CD4-positive, alpha-beta T cell (primary cell): ENCODE data around the gene GPC6. TPM values are rescaled to one million over a fixed set of nuclear protein-coding genes. Genes with fewer than 3 reads are reported as not detected.

Source experiments
- ATAC-seq: fragments of 200-7000 bp; cut with Tn5 transposase; one replicate; pipeline ENCODE4 v1.10.0; 2022; ENCODE audit warnings: mild to moderate bottlenecking; ENCODE audit not compliant: poor library complexity
- CTCF ChIA-PET: fragments of 350-600 bp; sonication (Branson Sonifier 250); formaldehyde crosslinking; loops from one replicate; lab custom pipeline; 2021; ENCODE audit warnings: antibody characterized with exemption, inconsistent platforms; lab: Charles Lee
- POLR2A ChIA-PET: fragments of 350-600 bp; sonication (Branson Sonifier 250); formaldehyde crosslinking; loops from one replicate; lab custom pipeline; 2021; ENCODE audit warnings: antibody characterized with exemption, inconsistent platforms; lab: Charles Lee
- DNase-seq, 14 experiments: peaks; one replicate each; pipeline ENCODE4 v3.0.0-alpha.2; 2013 to 2020; ENCODE audit warnings: mixed read lengths in 2 of 14
- H3K27ac ChIP-seq, 2 donors: one replicate each; pipeline versions ENCODE4 v1.5.1 to v1.7.0; 2013; ENCODE audit warnings: low read length in 2 of 2, low read depth in 1 of 2, mild to moderate bottlenecking in 1 of 2
- H3K27me3 ChIP-seq, 2 experiments: 1 replicate in 1 of 2; 2 replicates in 1 of 2; pipeline versions ENCODE4 v1.6.1 to v1.7.0; 2013; ENCODE audit warnings: low read length in 2 of 2, control low read depth in 1 of 2, mild to moderate bottlenecking in 1 of 2, moderate library complexity in 1 of 2; ENCODE audit not compliant: insufficient read depth in 2 of 2, control insufficient read depth in 1 of 2
- H3K36me3 ChIP-seq: one replicate; pipeline ENCODE4 v1.6.1; 2013; ENCODE audit warnings: low read length, control low read depth; ENCODE audit not compliant: insufficient read depth
- H3K4me1 ChIP-seq: one replicate; pipeline ENCODE4 v1.6.1; 2013; ENCODE audit warnings: low read length, control low read depth; ENCODE audit not compliant: insufficient read depth
- H3K4me3 ChIP-seq: one replicate; pipeline ENCODE4 v1.5.1; 2013; ENCODE audit warnings: mild to moderate bottlenecking, low read length, moderate library complexity
- H3K9me3 ChIP-seq, 2 experiments: 1 replicate in 1 of 2; 2 replicates in 1 of 2; pipeline versions ENCODE4 v1.6.1 to v1.7.0; 2013; ENCODE audit warnings: low read length in 2 of 2, mild to moderate bottlenecking in 2 of 2, control low read depth in 1 of 2, moderate library complexity in 1 of 2; ENCODE audit not compliant: control insufficient read depth in 1 of 2, insufficient read depth in 1 of 2
- H3K27ac Mint-ChIP-seq: one replicate; pipeline ENCODE4 v1.8.0; 2020; ENCODE audit warnings: mixed read lengths
- H3K27me3 Mint-ChIP-seq: one replicate; pipeline ENCODE4 v1.8.0; 2021; ENCODE audit warnings: mixed read lengths
- H3K36me3 Mint-ChIP-seq: one replicate; pipeline ENCODE4 v1.8.0; 2021; ENCODE audit warnings: low read depth, mixed read lengths
- H3K4me1 Mint-ChIP-seq: one replicate; pipeline ENCODE4 v1.8.0; 2021; ENCODE audit warnings: low read depth, mixed read lengths
- H3K4me3 Mint-ChIP-seq: one replicate; pipeline ENCODE4 v1.8.0; 2020; ENCODE audit warnings: mild to moderate bottlenecking, mixed read lengths
- H3K9me3 Mint-ChIP-seq: one replicate; pipeline ENCODE4 v1.8.0; 2020; ENCODE audit warnings: mixed read lengths
- CTCF ChIP-seq: fragments of 200-600 bp; IDR thresholded peaks from one replicate; pipeline ENCODE4 v1.8.0; 2022; ENCODE audit warnings: antibody characterized with exemption, mild to moderate bottlenecking
- intact Hi-C, 2 experiments: fragments of 100-400 bp; cut with DNase I in 1 of 2; cut with micrococcal nuclease in 1 of 2; formaldehyde crosslinking; loops; one replicate each; pipeline versions ENCODE4 v1.15.1 to v1.9.0; 2023 to 2025; cut with DNase I, micrococcal nuclease
- total RNA-seq, 174 experiments: library from RNA in 2 of 174; stranded (reverse) in 2 of 174; gene quantifications; one replicate each; pipeline ENCODE4 v1.2.3 and lab custom pipeline; 2021 to 2026

GPC6 gene
- total RNA-seq, 2 experiments from 2014 or later: not detected

- ChIA-PET CTCF (no interaction called here), POLR2A (no interaction called here)
- H3K27ac ChIP-seq: no peak overlapping the region
- peaks cover 14% of the 10 kb centered on the region for H3K9me3 Mint-ChIP-seq
- H3K4me3 ChIP-seq: no peak overlapping the region
- no peak overlapping the region for H3K27ac Mint-ChIP-seq
- H3K36me3 ChIP-seq: no peaks in the 10 kb centered on the region
- intact Hi-C loops: no loop called here
- no peaks in the 10 kb centered on the region for H3K27me3 ChIP-seq
- ATAC-seq (no peak), DNase-seq (no peak)
- H3K4me3 Mint-ChIP-seq: no peak overlapping the region
- no peaks in the 10 kb centered on the region for H3K27me3 Mint-ChIP-seq
- H3K4me1 Mint-ChIP-seq: no peaks in the 10 kb centered on the region
- H3K9me3 ChIP-seq: no peaks in the 10 kb centered on the region
- H3K4me1 ChIP-seq: no peaks in the 10 kb centered on the region
- H3K36me3 Mint-ChIP-seq: no peaks in the 10 kb centered on the region
- TF ChIP-seq CTCF: no peak
Observed at GRCh38 chr13:93878675-93879074, 652.1 kb downstream of the GPC6 start.

GRCh38 chr13:93881411-93881810 lies 654.8 kb downstream of the GPC6 start:
- Mint-ChIP-seq H3K36me3 (no peaks in the 10 kb centered on the region), H3K27ac (no peak overlapping the region), H3K9me3 (peaks cover 10% of the 10 kb centered on the region), H3K4me3 (no peak overlapping the region), H3K27me3 (no peaks in the 10 kb centered on the region), H3K4me1 (no peaks in the 10 kb centered on the region)
- Histone ChIP-seq H3K4me3 (no peak overlapping the region), H3K36me3 (no peaks in the 10 kb centered on the region), H3K9me3 (no peaks in the 10 kb centered on the region), H3K4me1 (no peaks in the 10 kb centered on the region), H3K27ac (no peak overlapping the region), H3K27me3 (no peaks in the 10 kb centered on the region)
- TF ChIP-seq CTCF: no peak
- CTCF ChIA-PET: no interaction called here
- POLR2A ChIA-PET: no interaction called here
- intact Hi-C loops: no loop called here
- ATAC-seq (no peak), DNase-seq (no peak)

GRCh38 chr13:93882086-93882651 lies 655.6 kb downstream of the GPC6 start:
- POLR2A ChIA-PET: no interaction called here
- Mint-ChIP-seq H3K4me1 (no peaks in the 10 kb centered on the region), H3K36me3 (no peaks in the 10 kb centered on the region)

More at GRCh38 chr13:93882086-93882651, 655.6 kb downstream of the GPC6 start:
- Mint-ChIP-seq H3K9me3 (peaks cover 10% of the 10 kb centered on the region), H3K4me3 (no peak overlapping the region), H3K27me3 (no peaks in the 10 kb centered on the region), H3K27ac (no peak overlapping the region)
- ATAC-seq (no peak), DNase-seq (no peak)
- intact Hi-C loops: no loop called here
- CTCF ChIA-PET: no interaction called here
- no peak for TF ChIP-seq CTCF
- Histone ChIP-seq H3K27ac (no peak overlapping the region), H3K9me3 (no peaks in the 10 kb centered on the region), H3K4me1 (no peaks in the 10 kb centered on the region), H3K27me3 (no peaks in the 10 kb centered on the region), H3K4me3 (no peak overlapping the region), H3K36me3 (no peaks in the 10 kb centered on the region)
